Measurements from ENCODE around the gene MRI1.

Gene MRI1

DNA sequence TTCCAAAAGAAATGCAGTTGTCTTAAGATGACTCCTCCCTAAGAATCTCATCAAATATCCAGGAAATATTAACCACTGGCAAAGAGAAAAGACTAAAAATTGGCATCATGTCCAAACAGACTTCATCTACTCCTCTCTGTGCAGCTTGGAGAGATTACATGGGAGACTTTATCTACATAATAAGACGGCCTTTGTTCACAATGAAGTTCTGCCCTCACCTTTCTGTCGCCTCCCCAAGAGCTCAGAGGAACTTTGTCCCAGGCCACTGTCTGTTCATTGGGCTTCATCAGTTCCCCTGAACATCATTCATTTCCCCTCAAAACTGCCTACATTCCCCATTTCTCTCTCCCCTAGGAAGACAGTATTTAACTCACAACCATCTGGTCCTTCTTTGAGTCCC lies 22.4 kb upstream of the MRI1 start:
- Histone ChIP-seq H3K27ac (ENCODE audit: extremely low read depth, low read depth, low read length) (no peak overlapping the region), H3K36me3 (ENCODE audit: control insufficient read depth in 2 of 2, insufficient read depth in 1 of 2, low read length in 2 of 2) (peaks cover 0 to 15% of the 10 kb centered on the region in 2 experiments; a peak in 2 of 3 replicates), H3K9me3 (ENCODE audit: control insufficient read depth, insufficient read depth, low read depth, low read length) (no peaks in the 10 kb centered on the region), H3K4me1 (ENCODE audit: control insufficient read depth, insufficient read depth, low read length) (no peaks in the 10 kb centered on the region), H3K4me3 (ENCODE audit: low read depth, low read length) (no peak overlapping the region)
- TF ChIP-seq ZNF530 (tag by site-specific recombination; IDR thresholded peaks at IDR 0.05; ENCODE audit: low read depth) (peak; percentile 86; the same call in 1 of the 2 replicates), ZNF707 (tag by site-specific recombination; IDR thresholded peaks at IDR 0.05) (no peak)
- ChIA-PET POLR2A (interaction anchor here (1.8 kb wide), 1 partner anchor 11 kb away, joined by 7 read pairs; no protein-coding TSS in a partner anchor), CTCF (interaction anchor here (1.4 kb wide), 1 partner anchor 21 kb away, joined by 4 read pairs; no protein-coding TSS in a partner anchor)

DNA sequence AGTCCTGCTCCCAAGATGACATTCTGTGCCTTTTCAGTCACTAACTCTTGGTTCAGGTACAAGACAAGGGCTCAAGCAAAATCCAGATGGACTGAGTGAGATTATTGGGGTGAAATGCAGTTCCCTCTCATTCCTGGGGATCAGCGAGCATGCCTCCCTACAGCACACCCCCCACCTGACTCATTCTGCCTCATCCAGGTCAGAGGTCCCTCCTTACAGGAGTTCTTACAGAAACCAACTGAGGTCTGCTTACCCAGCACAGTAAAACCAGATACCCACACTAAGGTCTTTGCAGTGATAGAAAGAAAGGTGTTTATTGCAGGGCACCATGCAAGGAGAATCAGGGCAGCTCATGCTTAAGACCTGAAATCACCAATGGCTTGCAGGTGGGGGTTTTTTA lies 21.6 kb upstream of the MRI1 start:
- ChIA-PET POLR2A (interaction anchor here (1.8 kb wide), 1 partner anchor 11 kb away, joined by 7 read pairs; no protein-coding TSS in a partner anchor), CTCF (interaction anchor here (0.6 kb wide), 1 partner anchor 54 kb away, joined by 3 read pairs; no protein-coding TSS in a partner anchor)

More for the DNA sequence above, 21.6 kb upstream of the MRI1 start:
- Histone ChIP-seq H3K4me1 (ENCODE audit: control insufficient read depth, insufficient read depth, low read length) (no peaks in the 10 kb centered on the region), H3K36me3 (ENCODE audit: control insufficient read depth in 2 of 2, insufficient read depth in 1 of 2, low read length in 2 of 2) (peaks cover 0 to 10% of the 10 kb centered on the region in 2 experiments; a peak in 2 of 3 replicates), H3K4me3 (ENCODE audit: low read depth, low read length) (no peak overlapping the region), H3K27ac (ENCODE audit: extremely low read depth, low read depth, low read length) (no peak overlapping the region), H3K9me3 (ENCODE audit: control insufficient read depth, insufficient read depth, low read depth, low read length) (no peaks in the 10 kb centered on the region)
- TF ChIP-seq ZNF658 (tag by site-specific recombination; IDR thresholded peaks at IDR 0.05) (no peak), FEZF1 (tag by site-specific recombination; IDR thresholded peaks at IDR 0.05) (no peak), IKZF3 (tag by site-specific recombination; IDR thresholded peaks at IDR 0.05) (no peak), ZNF664 (tag by site-specific recombination; IDR thresholded peaks at IDR 0.05) (no peak), ZNF157 (tag by site-specific recombination; IDR thresholded peaks at IDR 0.05) (no peak), EGR2 (tag by site-specific recombination; IDR thresholded peaks at IDR 0.05; ENCODE audit: low read depth) (no peak), ZNF175 (tag by site-specific recombination; IDR thresholded peaks at IDR 0.05) (no peak), ZNF324 (tag by site-specific recombination; IDR thresholded peaks at IDR 0.05) (no peak), GLI2 (tag by site-specific recombination; IDR thresholded peaks at IDR 0.05; ENCODE audit: borderline replicate concordance, low read depth) (no peak)
- TF ChIP-seq, protein P1, sequence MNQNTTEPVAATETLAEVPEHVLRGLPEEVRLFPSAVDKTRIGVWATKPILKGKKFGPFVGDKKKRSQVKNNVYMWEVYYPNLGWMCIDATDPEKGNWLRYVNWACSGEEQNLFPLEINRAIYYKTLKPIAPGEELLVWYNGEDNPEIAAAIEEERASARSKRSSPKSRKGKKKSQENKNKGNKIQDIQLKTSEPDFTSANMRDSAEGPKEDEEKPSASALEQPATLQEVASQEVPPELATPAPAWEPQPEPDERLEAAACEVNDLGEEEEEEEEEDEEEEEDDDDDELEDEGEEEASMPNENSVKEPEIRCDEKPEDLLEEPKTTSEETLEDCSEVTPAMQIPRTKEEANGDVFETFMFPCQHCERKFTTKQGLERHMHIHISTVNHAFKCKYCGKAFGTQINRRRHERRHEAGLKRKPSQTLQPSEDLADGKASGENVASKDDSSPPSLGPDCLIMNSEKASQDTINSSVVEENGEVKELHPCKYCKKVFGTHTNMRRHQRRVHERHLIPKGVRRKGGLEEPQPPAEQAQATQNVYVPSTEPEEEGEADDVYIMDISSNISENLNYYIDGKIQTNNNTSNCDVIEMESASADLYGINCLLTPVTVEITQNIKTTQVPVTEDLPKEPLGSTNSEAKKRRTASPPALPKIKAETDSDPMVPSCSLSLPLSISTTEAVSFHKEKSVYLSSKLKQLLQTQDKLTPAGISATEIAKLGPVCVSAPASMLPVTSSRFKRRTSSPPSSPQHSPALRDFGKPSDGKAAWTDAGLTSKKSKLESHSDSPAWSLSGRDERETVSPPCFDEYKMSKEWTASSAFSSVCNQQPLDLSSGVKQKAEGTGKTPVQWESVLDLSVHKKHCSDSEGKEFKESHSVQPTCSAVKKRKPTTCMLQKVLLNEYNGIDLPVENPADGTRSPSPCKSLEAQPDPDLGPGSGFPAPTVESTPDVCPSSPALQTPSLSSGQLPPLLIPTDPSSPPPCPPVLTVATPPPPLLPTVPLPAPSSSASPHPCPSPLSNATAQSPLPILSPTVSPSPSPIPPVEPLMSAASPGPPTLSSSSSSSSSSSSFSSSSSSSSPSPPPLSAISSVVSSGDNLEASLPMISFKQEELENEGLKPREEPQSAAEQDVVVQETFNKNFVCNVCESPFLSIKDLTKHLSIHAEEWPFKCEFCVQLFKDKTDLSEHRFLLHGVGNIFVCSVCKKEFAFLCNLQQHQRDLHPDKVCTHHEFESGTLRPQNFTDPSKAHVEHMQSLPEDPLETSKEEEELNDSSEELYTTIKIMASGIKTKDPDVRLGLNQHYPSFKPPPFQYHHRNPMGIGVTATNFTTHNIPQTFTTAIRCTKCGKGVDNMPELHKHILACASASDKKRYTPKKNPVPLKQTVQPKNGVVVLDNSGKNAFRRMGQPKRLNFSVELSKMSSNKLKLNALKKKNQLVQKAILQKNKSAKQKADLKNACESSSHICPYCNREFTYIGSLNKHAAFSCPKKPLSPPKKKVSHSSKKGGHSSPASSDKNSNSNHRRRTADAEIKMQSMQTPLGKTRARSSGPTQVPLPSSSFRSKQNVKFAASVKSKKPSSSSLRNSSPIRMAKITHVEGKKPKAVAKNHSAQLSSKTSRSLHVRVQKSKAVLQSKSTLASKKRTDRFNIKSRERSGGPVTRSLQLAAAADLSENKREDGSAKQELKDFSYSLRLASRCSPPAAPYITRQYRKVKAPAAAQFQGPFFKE (tag by site-specific recombination; IDR thresholded peaks at IDR 0.05; ENCODE audit: borderline replicate concordance), result no peak
- TF ChIP-seq, protein P2, sequence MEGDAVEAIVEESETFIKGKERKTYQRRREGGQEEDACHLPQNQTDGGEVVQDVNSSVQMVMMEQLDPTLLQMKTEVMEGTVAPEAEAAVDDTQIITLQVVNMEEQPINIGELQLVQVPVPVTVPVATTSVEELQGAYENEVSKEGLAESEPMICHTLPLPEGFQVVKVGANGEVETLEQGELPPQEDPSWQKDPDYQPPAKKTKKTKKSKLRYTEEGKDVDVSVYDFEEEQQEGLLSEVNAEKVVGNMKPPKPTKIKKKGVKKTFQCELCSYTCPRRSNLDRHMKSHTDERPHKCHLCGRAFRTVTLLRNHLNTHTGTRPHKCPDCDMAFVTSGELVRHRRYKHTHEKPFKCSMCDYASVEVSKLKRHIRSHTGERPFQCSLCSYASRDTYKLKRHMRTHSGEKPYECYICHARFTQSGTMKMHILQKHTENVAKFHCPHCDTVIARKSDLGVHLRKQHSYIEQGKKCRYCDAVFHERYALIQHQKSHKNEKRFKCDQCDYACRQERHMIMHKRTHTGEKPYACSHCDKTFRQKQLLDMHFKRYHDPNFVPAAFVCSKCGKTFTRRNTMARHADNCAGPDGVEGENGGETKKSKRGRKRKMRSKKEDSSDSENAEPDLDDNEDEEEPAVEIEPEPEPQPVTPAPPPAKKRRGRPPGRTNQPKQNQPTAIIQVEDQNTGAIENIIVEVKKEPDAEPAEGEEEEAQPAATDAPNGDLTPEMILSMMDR (tag by site-specific recombination; IDR thresholded peaks at IDR 0.05), result no peak
- TF ChIP-seq, protein P3, sequence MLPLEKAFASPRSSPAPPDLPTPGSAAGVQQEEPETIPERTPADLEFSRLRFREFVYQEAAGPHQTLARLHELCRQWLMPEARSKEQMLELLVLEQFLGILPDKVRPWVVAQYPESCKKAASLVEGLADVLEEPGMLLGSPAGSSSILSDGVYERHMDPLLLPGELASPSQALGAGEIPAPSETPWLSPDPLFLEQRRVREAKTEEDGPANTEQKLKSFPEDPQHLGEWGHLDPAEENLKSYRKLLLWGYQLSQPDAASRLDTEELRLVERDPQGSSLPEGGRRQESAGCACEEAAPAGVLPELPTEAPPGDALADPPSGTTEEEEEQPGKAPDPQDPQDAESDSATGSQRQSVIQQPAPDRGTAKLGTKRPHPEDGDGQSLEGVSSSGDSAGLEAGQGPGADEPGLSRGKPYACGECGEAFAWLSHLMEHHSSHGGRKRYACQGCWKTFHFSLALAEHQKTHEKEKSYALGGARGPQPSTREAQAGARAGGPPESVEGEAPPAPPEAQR (tag by site-specific recombination; IDR thresholded peaks at IDR 0.05), result no peak
- TF ChIP-seq, protein P4, sequence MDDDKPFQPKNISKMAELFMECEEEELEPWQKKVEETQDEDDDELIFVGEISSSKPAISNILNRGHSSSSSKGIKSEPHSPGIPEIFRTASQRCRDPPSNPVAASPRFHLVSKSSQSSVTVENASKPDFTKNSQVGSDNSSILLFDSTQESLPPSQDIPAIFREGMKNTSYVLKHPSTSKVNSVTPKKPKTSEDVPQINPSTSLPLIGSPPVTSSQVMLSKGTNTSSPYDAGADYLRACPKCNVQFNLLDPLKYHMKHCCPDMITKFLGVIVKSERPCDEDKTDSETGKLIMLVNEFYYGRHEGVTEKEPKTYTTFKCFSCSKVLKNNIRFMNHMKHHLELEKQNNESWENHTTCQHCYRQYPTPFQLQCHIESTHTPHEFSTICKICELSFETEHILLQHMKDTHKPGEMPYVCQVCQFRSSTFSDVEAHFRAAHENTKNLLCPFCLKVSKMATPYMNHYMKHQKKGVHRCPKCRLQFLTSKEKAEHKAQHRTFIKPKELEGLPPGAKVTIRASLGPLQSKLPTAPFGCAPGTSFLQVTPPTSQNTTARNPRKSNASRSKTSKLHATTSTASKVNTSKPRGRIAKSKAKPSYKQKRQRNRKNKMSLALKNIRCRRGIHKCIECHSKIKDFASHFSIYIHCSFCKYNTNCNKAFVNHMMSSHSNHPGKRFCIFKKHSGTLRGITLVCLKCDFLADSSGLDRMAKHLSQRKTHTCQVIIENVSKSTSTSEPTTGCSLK (tag by site-specific recombination; IDR thresholded peaks at IDR 0.05), result no peak
